Mesenchymal stem cell (in vitro differentiated cells and primary cell): Measurements from ENCODE around the gene FNDC5.

Experiments used
- DNase-seq: peaks from one replicate; pipeline ENCODE4 v3.0.0-alpha.2; 2013
- H2AFZ ChIP-seq: one replicate; pipeline ENCODE4 v1.6.1; 2013; ENCODE audit warnings: low read depth, mild to moderate bottlenecking, control low read depth, inconsistent platforms, low read length, moderate library complexity
- H2AK5ac ChIP-seq: 2 replicates; pipeline ENCODE4 v1.6.1; 2013; ENCODE audit warnings: low read length, moderate library complexity, mild to moderate bottlenecking, inconsistent platforms; ENCODE audit not compliant: severe bottlenecking
- H2BK120ac ChIP-seq: one replicate; pipeline ENCODE4 v1.6.1; 2013; ENCODE audit warnings: low read depth, mild to moderate bottlenecking, inconsistent platforms, low read length, moderate library complexity
- H2BK12ac ChIP-seq, 2 experiments: one replicate each; pipeline ENCODE4 v1.6.1; 2013; ENCODE audit warnings: inconsistent platforms in 2 of 2, low read length in 2 of 2, mild to moderate bottlenecking in 2 of 2, moderate library complexity in 2 of 2, control low read depth in 1 of 2
- H2BK15ac ChIP-seq: one replicate; pipeline ENCODE4 v1.6.1; 2013; ENCODE audit warnings: mild to moderate bottlenecking, low read depth, inconsistent platforms; ENCODE audit not compliant: poor library complexity, severe bottlenecking
- H2BK5ac ChIP-seq: 2 replicates; pipeline ENCODE4 v1.6.1; 2013; ENCODE audit warnings: low read depth, mild to moderate bottlenecking, low read length, control low read depth, inconsistent platforms; ENCODE audit not compliant: poor library complexity, severe bottlenecking
- H3K14ac ChIP-seq, 2 experiments: one replicate each; pipeline ENCODE4 v1.6.1; 2013; ENCODE audit warnings: inconsistent platforms in 2 of 2, low read length in 2 of 2, control low read depth in 1 of 2, mild to moderate bottlenecking in 1 of 2, moderate library complexity in 1 of 2
- H3K18ac ChIP-seq, 2 experiments: one replicate each; pipeline ENCODE4 v1.6.1; 2013; ENCODE audit warnings: inconsistent platforms in 2 of 2, low read length in 2 of 2, control low read depth in 1 of 2, low read depth in 1 of 2, mild to moderate bottlenecking in 1 of 2
- H3K23ac ChIP-seq, 2 experiments: one replicate each; pipeline ENCODE4 v1.6.1; 2013; ENCODE audit warnings: inconsistent platforms in 2 of 2, low read length in 2 of 2, mild to moderate bottlenecking in 2 of 2, moderate library complexity in 2 of 2, control low read depth in 1 of 2
- H3K27ac ChIP-seq: 2 replicates; pipeline ENCODE4 v1.5.1; 2013; ENCODE audit warnings: mild to moderate bottlenecking, moderate library complexity, low read length, control low read depth, inconsistent platforms; ENCODE audit not compliant: poor library complexity, severe bottlenecking
- H3K27me3 ChIP-seq, 2 experiments: 2 replicates each; pipeline versions ENCODE4 v1.6.1 to v1.7.0; 2013; ENCODE audit warnings: low read length in 2 of 2, mild to moderate bottlenecking in 2 of 2, moderate library complexity in 2 of 2, control low read depth in 1 of 2, inconsistent platforms in 1 of 2; ENCODE audit not compliant: control insufficient read depth in 1 of 2, insufficient read depth in 1 of 2
- H3K36me3 ChIP-seq, 2 experiments: 2 replicates each; pipeline versions ENCODE4 v1.6.1 to v1.7.0; 2013; ENCODE audit warnings: low read length in 2 of 2, control low read depth in 1 of 2, inconsistent platforms in 1 of 2, low read depth in 1 of 2, mild to moderate bottlenecking in 1 of 2; ENCODE audit not compliant: insufficient read depth in 2 of 2, control insufficient read depth in 1 of 2
- H3K4ac ChIP-seq, 2 experiments: one replicate each; pipeline ENCODE4 v1.6.1; 2013; ENCODE audit warnings: inconsistent platforms in 2 of 2, low read length in 2 of 2, mild to moderate bottlenecking in 2 of 2, moderate library complexity in 2 of 2, control low read depth in 1 of 2, low read depth in 1 of 2
- H3K4me1 ChIP-seq: 2 replicates; pipeline ENCODE4 v1.6.1; 2013; ENCODE audit warnings: low read depth, low read length, control low read depth; ENCODE audit not compliant: control insufficient read depth, insufficient read depth
- H3K4me2 ChIP-seq: 2 replicates; pipeline ENCODE4 v1.6.1; 2013; ENCODE audit warnings: low read length, mild to moderate bottlenecking, inconsistent platforms; ENCODE audit not compliant: poor library complexity, severe bottlenecking
- H3K4me3 ChIP-seq, 2 experiments: 2 replicates each; pipeline versions ENCODE4 v1.5.1 to v1.7.0; 2013; ENCODE audit warnings: low read length in 2 of 2, mild to moderate bottlenecking in 2 of 2, control low read depth in 1 of 2, low read depth in 1 of 2; ENCODE audit not compliant: insufficient read depth in 1 of 2
- H3K79me1 ChIP-seq: replicated peaks from 2 replicates; pipeline ENCODE4 v1.6.1; 2013; ENCODE audit warnings: mild to moderate bottlenecking, control low read depth, low read length, inconsistent platforms; ENCODE audit not compliant: poor library complexity, severe bottlenecking
- H3K9ac ChIP-seq: 2 replicates; pipeline ENCODE4 v1.7.0; 2013; ENCODE audit warnings: mild to moderate bottlenecking, low read length, moderate library complexity
- H3K9me3 ChIP-seq: 2 replicates; pipeline ENCODE4 v1.7.0; 2013; ENCODE audit warnings: mild to moderate bottlenecking, low read length; ENCODE audit not compliant: control insufficient read depth
- H4K8ac ChIP-seq: one replicate; pipeline ENCODE4 v1.6.1; 2013; ENCODE audit warnings: inconsistent platforms, mild to moderate bottlenecking, low read length, moderate library complexity
- H4K91ac ChIP-seq: one replicate; pipeline ENCODE4 v1.6.1; 2013; ENCODE audit warnings: mild to moderate bottlenecking, low read length, inconsistent platforms
- WGBS: methylation state at CpG from one replicate; pipeline ENCODE4 v1.1.7; 2013; ENCODE audit warnings: mixed read lengths; 5-methylcytosine and 5-hydroxymethylcytosine counted together

The FNDC5 gene

GRCh38 chr1:32915766-32916706 lies 45.3 kb upstream of the FNDC5 start:
- WGBS = 96% methylated on average over 7 of the region's 12 CpGs
- no peak overlapping the region for H3K18ac ChIP-seq
- H3K23ac ChIP-seq = no peak overlapping the region
- no peak overlapping the region for H2BK5ac ChIP-seq
- no peak overlapping the region for H3K4me2 ChIP-seq
- H3K9me3 ChIP-seq = no peaks in the 10 kb centered on the region
- no peak overlapping the region for H2BK120ac ChIP-seq
- no peaks in the 10 kb centered on the region for H3K27me3 ChIP-seq
- H3K36me3 ChIP-seq = no peaks in the 10 kb centered on the region
- H2BK12ac ChIP-seq = no peak overlapping the region
- H3K79me1 ChIP-seq = no peaks in the 10 kb centered on the region
- H3K27ac ChIP-seq = no peak overlapping the region
- H3K14ac ChIP-seq = no peak overlapping the region
- H2AFZ ChIP-seq = no peak overlapping the region
- peaks cover 6% of the 10 kb centered on the region for H3K4me1 ChIP-seq
- no peak overlapping the region for H4K8ac ChIP-seq
- H2BK15ac ChIP-seq = no peak overlapping the region
- H3K9ac ChIP-seq = no peak overlapping the region
- H4K91ac ChIP-seq = no peak overlapping the region
- no peak for DNase-seq
- no peak overlapping the region for H3K4me3 ChIP-seq
- no peak overlapping the region for H3K4ac ChIP-seq
- H2AK5ac ChIP-seq = no peak overlapping the region

DNA sequence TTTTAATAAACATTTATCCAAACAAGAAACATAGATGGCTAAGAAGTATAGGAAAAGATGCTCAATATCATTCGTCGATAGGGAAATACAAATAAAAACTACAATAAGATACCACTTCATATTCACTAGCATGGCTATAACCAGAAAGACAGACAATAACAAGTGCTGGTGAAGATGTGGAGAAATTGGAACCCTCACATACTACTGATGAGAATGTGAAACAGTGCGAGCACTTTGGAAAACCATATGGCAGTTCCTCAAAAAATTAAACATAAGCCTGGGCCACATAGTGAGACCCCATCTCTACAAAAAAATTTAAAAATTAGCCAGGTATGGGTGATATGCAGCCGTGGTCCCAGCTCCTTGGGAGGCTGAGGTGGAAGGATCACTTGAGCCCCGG lies 39.6 kb upstream of the FNDC5 start:
- Histone ChIP-seq H3K27ac (no peak overlapping the region), H2BK120ac (no peak overlapping the region), H3K9ac (no peak overlapping the region), H3K4ac (no peak overlapping the region), H3K18ac (no peak overlapping the region), H3K79me1 (no peaks in the 10 kb centered on the region), H2BK15ac (no peak overlapping the region), H2BK5ac (no peak overlapping the region), H3K23ac (no peak overlapping the region), H3K4me2 (no peak overlapping the region), H3K4me3 (no peak overlapping the region), H4K91ac (no peak overlapping the region), H3K9me3 (no peaks in the 10 kb centered on the region), H3K36me3 (no peaks in the 10 kb centered on the region), H2AK5ac (no peak overlapping the region), H3K14ac (no peak overlapping the region), H2AFZ (no peak overlapping the region), H4K8ac (no peak overlapping the region), H2BK12ac (no peak overlapping the region), H3K27me3 (peaks cover 0 to 3% of the 10 kb centered on the region in 2 experiments), H3K4me1 (peaks cover 2% of the 10 kb centered on the region)
- 85% methylated on average over 4 of the region's 5 CpGs for WGBS
- no peak for DNase-seq

DNA sequence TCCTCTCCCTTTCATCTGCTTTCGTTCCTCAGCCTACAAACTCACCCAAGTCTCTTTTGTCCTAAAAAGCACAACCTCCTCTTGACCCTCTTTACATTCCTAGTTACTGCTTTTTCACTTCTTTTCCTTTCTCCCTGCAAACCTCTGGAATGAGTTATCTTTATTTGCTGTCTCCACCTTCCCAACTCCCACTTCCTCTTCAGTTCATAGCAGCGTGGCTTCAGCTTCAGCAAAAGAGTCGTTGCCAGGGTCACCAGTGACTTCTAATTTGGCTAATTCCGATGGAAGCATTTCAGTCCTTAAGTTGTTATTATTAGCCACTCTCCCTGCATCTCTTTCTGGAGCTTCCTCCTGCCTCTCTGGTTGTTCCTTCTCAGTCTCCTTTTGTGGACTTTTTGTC lies 36.7 kb upstream of the FNDC5 start:
- 38% methylated on average over 4 of the region's 4 CpGs for WGBS
- no peak overlapping the region for H2AK5ac ChIP-seq
- H3K27me3 ChIP-seq = peaks cover 0 to 14% of the 10 kb centered on the region in 2 experiments

DNA sequence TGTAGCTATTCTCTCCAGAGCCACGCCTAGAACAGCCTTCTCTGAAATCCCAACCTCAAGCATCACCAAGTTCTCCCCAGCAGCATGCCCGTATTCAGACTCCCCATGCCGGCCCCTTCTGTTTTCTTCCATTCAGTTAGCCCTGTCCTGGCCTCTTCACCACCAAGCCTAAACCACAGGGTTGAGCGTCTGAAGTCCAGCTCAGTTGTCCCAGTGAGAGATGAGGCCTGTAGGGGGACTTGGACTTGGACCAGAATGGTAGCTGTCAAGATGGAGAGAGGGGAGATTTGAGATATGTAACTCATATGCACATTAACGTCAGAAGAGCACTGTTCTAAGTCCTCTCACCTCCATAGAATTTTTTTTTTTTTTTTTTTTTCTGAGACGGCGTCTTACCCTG lies 35.9 kb upstream of the FNDC5 start:
- Histone ChIP-seq H2AK5ac (no peak overlapping the region), H4K8ac (no peak overlapping the region), H2BK5ac (no peak overlapping the region), H3K23ac (no peak overlapping the region), H4K91ac (no peak overlapping the region), H2BK15ac (no peak overlapping the region), H3K18ac (no peak overlapping the region), H2AFZ (no peak overlapping the region), H3K9me3 (no peaks in the 10 kb centered on the region), H3K27me3 (peaks cover 0 to 18% of the 10 kb centered on the region in 2 experiments), H3K27ac (no peak overlapping the region), H3K4me1 (peaks cover under 1% of the 10 kb centered on the region), H3K14ac (no peak overlapping the region), H2BK12ac (no peak overlapping the region), H3K9ac (no peak overlapping the region), H3K4me2 (no peak overlapping the region), H3K79me1 (no peaks in the 10 kb centered on the region), H3K4ac (no peak overlapping the region), H2BK120ac (no peak overlapping the region), H3K4me3 (no peak overlapping the region), H3K36me3 (no peaks in the 10 kb centered on the region)
- no peak for DNase-seq
- WGBS = 94% methylated on average over 4 of the region's 7 CpGs

More for the DNA sequence above, 36.7 kb upstream of the FNDC5 start:
- no peak overlapping the region for H2BK5ac ChIP-seq
- peak; percentile 28 for DNase-seq
- peaks cover 2% of the 10 kb centered on the region for H3K4me1 ChIP-seq
- H3K9ac ChIP-seq = no peak overlapping the region
- H4K8ac ChIP-seq = no peak overlapping the region
- no peak overlapping the region for H3K18ac ChIP-seq
- H3K23ac ChIP-seq = no peak overlapping the region
- no peaks in the 10 kb centered on the region for H3K36me3 ChIP-seq
- H3K4ac ChIP-seq = no peak overlapping the region
- H2BK12ac ChIP-seq = no peak overlapping the region
- H3K27ac ChIP-seq = no peak overlapping the region
- no peak overlapping the region for H3K14ac ChIP-seq
- no peak overlapping the region for H2BK15ac ChIP-seq
- H2BK120ac ChIP-seq = no peak overlapping the region
- no peaks in the 10 kb centered on the region for H3K79me1 ChIP-seq
- no peak overlapping the region for H3K4me2 ChIP-seq
- H2AFZ ChIP-seq = no peak overlapping the region
- H3K4me3 ChIP-seq = no peak overlapping the region
- H3K9me3 ChIP-seq = no peaks in the 10 kb centered on the region
- H4K91ac ChIP-seq = no peak overlapping the region
